Stomach (tissue), 9 donors: ENCODE results near the gene KCNE4. TPM values are rescaled to one million over a fixed set of nuclear protein-coding genes. Genes with fewer than 3 reads are reported as not detected.

Source experiments
- DNase-seq, 2 donors: peaks; one replicate each; pipeline versions ENCODE4 v3.0.0 to v3.0.0-alpha.2; 2013 to 2019
- H3K27ac ChIP-seq, 5 donors: fragments of 200-600 bp in 4 of 5; sonication (generic) in 4 of 5; one replicate each; pipeline ENCODE4 v1.5.1; 2013 to 2019; ENCODE audit warnings: mild to moderate bottlenecking in 1 of 5, moderate library complexity in 1 of 5
- H3K27me3 ChIP-seq, 3 donors: fragments of 200-600 bp; sonication (generic); one replicate each; pipeline ENCODE4 v1.5.1; 2017 to 2019; ENCODE audit warnings: mixed run types in 1 of 3
- H3K36me3 ChIP-seq, 4 donors: fragments of 200-600 bp; sonication (generic); 1 replicate in 3 of 4; 2 replicates in 1 of 4; pipeline ENCODE4 v1.5.1; 2016 to 2019
- H3K4me1 ChIP-seq, 4 donors: fragments of 200-600 bp; sonication (generic); one replicate each; pipeline ENCODE4 v1.5.1; 2016 to 2019
- H3K4me3 ChIP-seq, 4 donors: fragments of 200-600 bp; sonication (generic) in 3 of 4; one replicate each; pipeline ENCODE4 v1.5.1; 2016 to 2019; ENCODE audit warnings: mild to moderate bottlenecking in 1 of 4
- H3K9me3 ChIP-seq, 4 donors: fragments of 200-600 bp; sonication (generic); one replicate each; pipeline ENCODE4 v1.5.1; 2016 to 2019
- CTCF ChIP-seq, 7 experiments: fragments of 450-650 bp in 4 of 7; fragments of 200-600 bp in 3 of 7; sonication (generic) in 3 of 7; IDR thresholded peaks; one replicate each; pipeline ENCODE4 v1.5.1; 2016 to 2019; ENCODE audit warnings: antibody characterized with exemption in 7 of 7, control low read depth in 2 of 7, mild to moderate bottlenecking in 1 of 7
- EP300 ChIP-seq: sonication (generic); formaldehyde crosslinking; IDR thresholded peaks from one replicate; pipeline ENCODE4 v1.6.1; 2017; ENCODE audit warnings: antibody characterized with exemption
- POLR2A ChIP-seq, 4 donors: fragments of 450-650 bp; IDR thresholded peaks; one replicate each; pipeline ENCODE4 v1.6.1; 2016; ENCODE audit warnings: antibody characterized with exemption in 4 of 4, control low read depth in 2 of 4, mild to moderate bottlenecking in 1 of 4, moderate library complexity in 1 of 4
- POLR2AphosphoS5 ChIP-seq, 3 donors: sonication (generic); formaldehyde crosslinking; IDR thresholded peaks; one replicate each; pipeline ENCODE4 v1.6.1; 2016; ENCODE audit warnings: antibody characterized with exemption in 3 of 3
- WGBS, 5 donors: extraction: QIAGEN DNeasy Blood & Tissue Kit in 3 of 5; methylation state at CpG; one replicate each; pipeline versions ENCODE4 v1.1.5 to v1.1.7; 2013 to 2018; 5-methylcytosine and 5-hydroxymethylcytosine counted together
- intact Hi-C: fragments of 100-400 bp; cut with DNase I; formaldehyde crosslinking; loops from one replicate; pipeline ENCODE4 v1.15.1; 2023; ENCODE audit warnings: low total_unique reads
- polyA plus RNA-seq, 3 donors: library from polyadenylated mRNA; stranded (reverse); fragments of 200-250 nt; gene quantifications; one replicate each; pipeline ENCODE4 v1.2.3, GENCODE V29; 2013
- total RNA-seq, 5 donors: library from RNA; depleted of rRNA; stranded (reverse); fragments of >200 nt; gene quantifications; one replicate each; pipeline versions ENCODE4 v1.1.0 to v1.2.3, GENCODE V29; 2014 to 2016
- donor health status: healthy with polysubstance abuse.
- donor health status: Bipolar disorder and iron deficiency.
- donor health status: healthy.

KCNE4 gene
- total and polyA plus RNA-seq, 8 donors, result 0.58 to 16.3 (median 2.9) TPM; not detected in 1

- WGBS, 5 donors, result 64 to 82% (median 76%) methylated on average over 2 of the region's 2 CpGs
- no peak for TF ChIP-seq CTCF (IDR thresholded peaks at IDR 0.05)
- TF ChIP-seq POLR2AphosphoS5 (IDR thresholded peaks at IDR 0.05), result no peak
- TF ChIP-seq POLR2A (IDR thresholded peaks at IDR 0.05), result no peak
- no peak for TF ChIP-seq EP300
- intact Hi-C loops, result no loop called here
These were observed 16.1 kb downstream of the KCNE4 start for GRCh38 chr2:223068071-223068470.

GRCh38 chr2:223069465-223069864 is 17.5 kb downstream of the KCNE4 start:
- H3K4me1 ChIP-seq, result no peaks in the 10 kb centered on the region
- DNase-seq, result no peak
- intact Hi-C loops, result no loop called here
- no peaks in the 10 kb centered on the region for H3K27me3 ChIP-seq
- no peak overlapping the region for H3K4me3 ChIP-seq
- no peak overlapping the region for H3K27ac ChIP-seq
- no peak for TF ChIP-seq CTCF (IDR thresholded peaks at IDR 0.05)
- no peak for TF ChIP-seq EP300
- no peak for TF ChIP-seq POLR2AphosphoS5 (IDR thresholded peaks at IDR 0.05)
- no peak for TF ChIP-seq POLR2A (IDR thresholded peaks at IDR 0.05)
- 88 to 94% (median 89%) methylated on average over 3 of the region's 3 CpGs for WGBS, 5 donors
- H3K36me3 ChIP-seq, result no peaks in the 10 kb centered on the region
- no peaks in the 10 kb centered on the region for H3K9me3 ChIP-seq

More at GRCh38 chr2:223068071-223068470, 16.1 kb downstream of the KCNE4 start:
- Histone ChIP-seq H3K27ac (no peak overlapping the region), H3K36me3 (no peaks in the 10 kb centered on the region), H3K9me3 (no peaks in the 10 kb centered on the region), H3K4me3 (no peak overlapping the region), H3K27me3 (no peaks in the 10 kb centered on the region), H3K4me1 (no peaks in the 10 kb centered on the region)
- no peak for DNase-seq

- Histone ChIP-seq H3K4me3 (no peak overlapping the region), H3K36me3 (no peaks in the 10 kb centered on the region), H3K27ac (no peak overlapping the region), H3K27me3 (no peaks in the 10 kb centered on the region), H3K4me1 (no peaks in the 10 kb centered on the region), H3K9me3 (no peaks in the 10 kb centered on the region)
- DNase-seq, result no peak
- TF ChIP-seq POLR2AphosphoS5 (IDR thresholded peaks at IDR 0.05) (no peak), POLR2A (IDR thresholded peaks at IDR 0.05) (no peak), CTCF (IDR thresholded peaks at IDR 0.05) (no peak), EP300 (no peak)
- intact Hi-C loops, result no loop called here
- 81 to 95% (median 92%) methylated on average over 1 of the region's 1 CpG for WGBS, 5 donors
These were observed 18.0 kb downstream of the KCNE4 start for GRCh38 chr2:223069988-223070387.

GRCh38 chr2:223071139-223071538 is 19.1 kb downstream of the KCNE4 start:
- intact Hi-C loops, result no loop called here
- no peak overlapping the region for H3K27ac ChIP-seq
- H3K36me3 ChIP-seq, result no peaks in the 10 kb centered on the region
- no peaks in the 10 kb centered on the region for H3K27me3 ChIP-seq
- H3K9me3 ChIP-seq, result no peaks in the 10 kb centered on the region
- 77 to 94% (median 84%) methylated on average over 4 of the region's 4 CpGs for WGBS, 5 donors
- no peak for TF ChIP-seq CTCF (IDR thresholded peaks at IDR 0.05)
- no peak for TF ChIP-seq EP300
- TF ChIP-seq POLR2AphosphoS5 (IDR thresholded peaks at IDR 0.05), result no peak
- no peak for TF ChIP-seq POLR2A (IDR thresholded peaks at IDR 0.05)
- no peak for DNase-seq
- no peaks in the 10 kb centered on the region for H3K4me1 ChIP-seq
- H3K4me3 ChIP-seq, result no peak overlapping the region
